HepG2 (cell line): ENCODE measurements around the gene ENPP7. TPM values are rescaled to one million over a fixed set of nuclear protein-coding genes. Genes with fewer than 3 reads are reported as not detected.

Experiments used
- AHDC1 ChIP-seq: sonication (generic); formaldehyde crosslinking; IDR thresholded peaks from 2 replicates; pipeline ENCODE4 v1.5.1; 2020; ENCODE audit warnings: mild to moderate bottlenecking, missing genetic modification reagents, borderline replicate concordance
- ARID3A ChIP-seq: IDR thresholded peaks from 2 replicates; pipeline ENCODE4 v1.6.1; 2012; ENCODE audit warnings: low read depth, low read length, improper control_type of control experiment
- BORCS8-MEF2B ChIP-seq: sonication (generic); formaldehyde crosslinking; IDR thresholded peaks from 2 replicates; pipeline ENCODE4 v1.8.0; 2022; ENCODE audit warnings: mild to moderate bottlenecking, missing genetic modification reagents
- HOXA7 ChIP-seq: sonication (generic); formaldehyde crosslinking; IDR thresholded peaks from 2 replicates; pipeline ENCODE4 v1.8.1; 2022; ENCODE audit warnings: mild to moderate bottlenecking, missing genetic modification reagents, moderate library complexity
- MTERF4 ChIP-seq: sonication (generic); formaldehyde crosslinking; IDR thresholded peaks from 2 replicates; pipeline ENCODE4 v1.8.0; 2023; ENCODE audit warnings: mild to moderate bottlenecking, missing genetic modification reagents
- MTF1 ChIP-seq: sonication (generic); formaldehyde crosslinking; IDR thresholded peaks from 2 replicates; pipeline ENCODE4 v1.5.0; 2020; ENCODE audit warnings: missing genetic modification reagents
- NRL ChIP-seq: sonication (generic); formaldehyde crosslinking; IDR thresholded peaks from 2 replicates; pipeline ENCODE4 v1.5.0; 2020; ENCODE audit warnings: missing genetic modification reagents, mild to moderate bottlenecking, moderate library complexity, borderline replicate concordance
- SOX6 ChIP-seq, 2 experiments: fragments of 450-650 bp in 1 of 2; sonication (generic) in 1 of 2; formaldehyde crosslinking in 1 of 2; IDR thresholded peaks; 2 replicates each; pipeline versions ENCODE4 v1.4.0 to v1.6.1; 2017 to 2020; ENCODE audit warnings: antibody characterized with exemption in 1 of 2, mild to moderate bottlenecking in 1 of 2, missing genetic modification reagents in 1 of 2
- ZBTB25 ChIP-seq: IDR thresholded peaks from 2 replicates; pipeline ENCODE4 v1.6.1; 2018; ENCODE audit warnings: missing genetic modification reagents
- ZEB1 ChIP-seq: IDR thresholded peaks from 2 replicates; pipeline ENCODE4 v1.6.1; 2012; ENCODE audit warnings: mild to moderate bottlenecking, low read depth, inconsistent platforms; ENCODE audit not compliant: insufficient replicate concordance
- ZNF160 ChIP-seq: sonication (generic); formaldehyde crosslinking; IDR thresholded peaks from 2 replicates; pipeline ENCODE4 v1.8.0; 2022; ENCODE audit warnings: mild to moderate bottlenecking, inconsistent platforms, missing genetic modification reagents
- ZNF577 ChIP-seq: sonication (generic); formaldehyde crosslinking; IDR thresholded peaks from 2 replicates; pipeline ENCODE4 v1.4.0; 2020; ENCODE audit warnings: mild to moderate bottlenecking, low read depth, missing genetic modification reagents, borderline replicate concordance
- ZNF607 ChIP-seq: sonication (generic); formaldehyde crosslinking; IDR thresholded peaks from 2 replicates; pipeline ENCODE4 v1.5.1; 2020; ENCODE audit warnings: missing genetic modification reagents, mild to moderate bottlenecking, borderline replicate concordance
- ZNF788 ChIP-seq: sonication (generic); formaldehyde crosslinking; IDR thresholded peaks from 2 replicates; pipeline ENCODE4 v1.5.0; 2020; ENCODE audit warnings: mild to moderate bottlenecking, missing genetic modification reagents, borderline replicate concordance
- ZSCAN22 ChIP-seq: sonication (generic); formaldehyde crosslinking; IDR thresholded peaks from 2 replicates; pipeline ENCODE4 v1.4.0; 2020; ENCODE audit warnings: mild to moderate bottlenecking, missing genetic modification reagents
- polyA plus RNA-seq, 8 experiments: library from polyadenylated mRNA; depleted of rRNA in 3 of 8; stranded (reverse) in 7 of 8; unstranded in 1 of 8; fragments of >200 nt; fragmentation: Illumina TruSeq in 4 of 8; extraction: Trizol in 4 of 8; gene quantifications; 2 replicates each; pipeline versions ENCODE4 v1.2.1 to v1.2.3, GENCODE V29; 2011 to 2016; ENCODE audit warnings: low read depth in 4 of 8, missing spikeins in 1 of 8, mixed read lengths in 1 of 8; ENCODE audit not compliant: insufficient read depth in 1 of 8
- total RNA-seq, 5 experiments: library from RNA; depleted of rRNA; stranded (reverse); fragments of >200 nt; fragmentation: Illumina TruSeq; extraction: Trizol; gene quantifications; 2 replicates each; pipeline ENCODE4 v1.2.3, GENCODE V29; 2016; ENCODE audit warnings: low read depth in 1 of 5

Gene ENPP7
- total and polyA plus RNA-seq, 2 of the 13 experiments (the other 11 are each of a cell fraction or from before 2014, with no cell fraction given), result 1.1 to 2.2 TPM

- TF ChIP-seq AHDC1 (CRISPR knock-in tag) (no peak), BORCS8-MEF2B (no peak), ZNF160 (0 out of 2 replicates have a peak, but pooled peaks have one; percentile 37), ARID3A (no peak), MTF1 (CRISPR knock-in tag) (no peak), ZNF788 (CRISPR knock-in tag) (no peak), ZNF607 (CRISPR knock-in tag) (no peak; the same call in 1 of the 2 replicates), ZEB1 (peak; percentile 30), MTERF4 (CRISPR knock-in tag) (no peak), ZNF577 (CRISPR knock-in tag) (no peak), NRL (CRISPR knock-in tag) (no peak), HOXA7 (CRISPR knock-in tag) (no peak), ZBTB25 (CRISPR knock-in tag) (no peak), SOX6 (IDR thresholded peaks at IDR 0.05) (no peak), SOX6 (CRISPR knock-in tag; IDR thresholded peaks at IDR 0.05) (peak; percentile 60), ZSCAN22 (CRISPR knock-in tag) (no peak)
These were observed 46.6 kb downstream of the ENPP7 start (continued) for GRCh38 chr17:79777120-79777893.
